Measurements from ENCODE around the gene FBXO31.

FBXO31 gene

DNA sequence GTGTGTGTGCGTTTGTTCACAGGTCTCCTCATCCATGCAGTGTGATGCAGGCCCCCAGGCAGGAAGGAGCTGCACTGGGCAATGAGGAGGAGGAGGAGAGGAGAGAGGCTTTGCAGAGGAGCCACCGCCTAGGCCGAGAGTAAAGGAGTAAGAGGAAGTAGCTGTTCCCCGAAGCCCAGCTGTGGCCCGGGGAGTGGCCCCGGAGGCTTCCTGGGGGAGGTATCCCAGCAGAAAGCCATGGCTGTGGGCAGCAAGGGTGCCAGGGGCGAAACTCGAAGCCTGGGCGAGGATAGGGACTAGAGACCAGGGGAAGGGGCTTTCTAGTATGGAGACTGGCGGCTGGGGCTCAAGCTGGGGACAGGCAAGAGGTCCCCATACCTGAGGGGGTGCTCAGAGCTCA is 78.6 kb downstream of the FBXO31 start:
- no peak for DNase-seq

DNA sequence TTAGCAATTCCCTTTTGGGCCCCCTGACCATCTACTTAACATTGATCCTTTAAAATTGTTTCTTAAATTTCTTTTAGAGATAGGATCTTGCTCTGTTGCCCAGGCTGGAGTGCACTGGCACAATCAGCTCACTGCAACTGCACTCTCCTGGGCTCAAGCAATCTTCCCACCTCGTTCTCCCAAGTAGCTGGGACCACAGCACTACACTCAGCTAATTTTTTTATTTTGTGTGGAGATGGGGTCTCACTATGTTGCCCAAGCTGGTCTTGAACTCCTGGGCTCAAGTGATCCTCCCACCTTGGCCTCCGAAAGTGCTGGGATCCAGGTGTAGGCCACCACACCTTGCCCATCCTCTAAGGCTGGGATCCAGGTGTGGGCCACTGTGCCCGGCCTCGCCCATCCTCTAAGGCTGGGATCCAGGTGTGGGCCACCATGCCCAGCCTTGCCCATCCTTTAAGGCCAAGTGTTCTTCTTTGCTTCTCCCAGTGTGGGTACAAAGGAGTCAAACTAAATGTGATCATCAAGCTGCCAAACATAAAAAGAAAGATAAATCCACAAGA is 79.5 kb downstream of the FBXO31 start:
- DNase-seq = no peak

DNA sequence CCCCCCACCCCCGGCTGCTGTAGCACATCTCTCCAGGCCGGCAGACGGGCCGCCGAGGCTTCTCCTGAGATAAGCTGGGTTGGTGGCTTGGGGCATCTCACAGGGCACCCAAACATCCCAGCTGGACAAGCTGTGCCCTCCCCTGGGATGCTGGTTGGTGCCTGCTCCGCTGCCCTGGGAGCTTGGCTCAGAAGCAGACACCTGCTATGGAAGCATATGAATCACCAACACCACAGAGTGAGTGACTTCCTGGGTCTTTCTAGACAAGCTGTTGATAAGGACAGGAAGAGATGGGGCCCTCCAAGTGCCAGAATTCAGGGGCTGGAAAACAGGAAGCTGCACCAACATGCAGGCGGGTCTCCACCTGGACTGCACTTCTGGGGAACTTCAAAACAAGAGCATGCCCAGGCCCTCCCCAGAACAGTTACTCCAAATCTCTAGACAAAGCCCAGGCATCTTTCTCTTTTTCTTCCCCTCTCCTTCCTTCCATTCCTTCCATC is 80.1 kb downstream of the FBXO31 start:
- peak in 1 of 2 experiments; percentile 50 for DNase-seq

GRCh38 chr16:87298857-87299465 is 84.6 kb downstream of the FBXO31 start:
- DNase-seq = no peak

DNA sequence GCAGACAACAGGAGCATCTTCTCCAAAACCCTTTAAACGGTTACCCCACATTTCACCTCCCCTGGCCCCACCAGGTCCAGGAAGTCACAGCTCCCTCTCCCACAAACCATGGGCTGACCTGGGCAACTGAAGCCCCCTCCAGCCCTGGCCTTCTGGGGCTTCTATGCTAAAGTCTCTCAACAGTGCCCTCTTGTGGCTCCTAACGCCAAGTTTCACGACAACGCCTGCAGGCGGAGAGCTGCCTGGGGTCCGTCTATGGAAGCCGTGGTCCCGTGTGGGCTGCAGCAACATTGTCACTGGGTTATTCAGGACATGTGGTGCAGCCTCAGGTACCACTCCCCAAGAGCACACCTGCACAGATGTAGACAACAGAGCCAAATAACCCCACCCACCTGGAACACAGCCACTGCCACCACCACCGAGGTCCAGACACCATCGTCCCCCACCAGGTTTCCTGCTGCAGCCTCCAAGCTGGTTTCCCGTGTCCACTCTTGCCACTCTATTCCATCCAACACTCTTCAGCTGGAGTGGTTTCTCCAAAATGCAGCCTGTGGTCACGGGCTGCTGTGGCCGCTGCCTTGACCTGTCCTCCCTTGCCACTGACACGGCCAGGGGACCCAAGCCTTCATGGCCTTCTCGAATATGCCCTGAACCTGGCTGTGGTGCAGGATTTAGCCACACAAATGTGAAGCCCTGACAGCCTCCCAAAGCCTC is 85.5 kb downstream of the FBXO31 start:
- no peak for DNase-seq

- DNase-seq = no peak
Measured at GRCh38 chr16:87297407-87297806, 86.2 kb downstream of the FBXO31 start.

GRCh38 chr16:87295661-87296531 is 87.7 kb downstream of the FBXO31 start:
- DNase-seq = no peak

- peak in 1 of 2 experiments; percentile 36 for DNase-seq
Measured at GRCh38 chr16:87295259-87295658, 88.3 kb downstream of the FBXO31 start.

DNA sequence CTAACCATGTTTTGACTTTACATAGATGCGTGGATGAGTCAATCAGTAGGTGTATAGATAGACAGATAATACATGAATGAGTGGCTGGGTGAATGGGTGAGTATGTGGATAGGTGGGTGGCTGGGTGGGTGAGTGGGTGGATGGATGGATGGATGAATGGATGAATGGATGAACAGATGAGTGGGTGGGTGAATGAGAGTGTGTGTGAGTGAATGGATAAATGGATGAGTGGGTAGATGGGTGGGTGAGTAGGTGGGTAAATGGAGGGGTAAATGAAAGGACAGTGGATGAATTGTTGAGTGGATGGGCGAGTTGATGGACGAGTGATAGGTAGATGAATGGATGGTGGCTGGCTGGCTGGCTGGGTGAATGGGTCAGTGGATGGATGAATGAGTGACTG is 89.6 kb downstream of the FBXO31 start:
- no peak for DNase-seq

DNA sequence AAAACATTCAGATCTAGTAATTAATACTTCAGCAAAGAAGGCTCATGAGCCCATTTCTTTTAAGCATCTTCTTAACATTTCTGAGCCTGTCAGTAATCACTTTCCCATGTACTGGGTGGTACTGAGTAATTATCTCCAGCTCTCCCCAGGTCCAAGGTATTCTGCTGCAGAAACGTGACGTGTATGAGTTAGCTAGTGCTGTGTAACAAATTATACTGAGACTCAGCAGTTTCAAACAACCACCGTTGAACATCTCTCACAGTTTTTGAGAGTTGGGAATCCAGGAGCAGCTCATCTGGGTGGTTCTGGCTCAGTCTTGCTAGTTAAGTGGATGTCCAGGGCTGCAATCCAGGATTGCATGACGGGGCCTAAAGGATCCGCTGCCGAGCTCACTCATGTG is 91.6 kb downstream of the FBXO31 start:
- no peak for DNase-seq

GRCh38 chr16:87288753-87289362 is 94.7 kb downstream of the FBXO31 start:
- no peak for DNase-seq

DNA sequence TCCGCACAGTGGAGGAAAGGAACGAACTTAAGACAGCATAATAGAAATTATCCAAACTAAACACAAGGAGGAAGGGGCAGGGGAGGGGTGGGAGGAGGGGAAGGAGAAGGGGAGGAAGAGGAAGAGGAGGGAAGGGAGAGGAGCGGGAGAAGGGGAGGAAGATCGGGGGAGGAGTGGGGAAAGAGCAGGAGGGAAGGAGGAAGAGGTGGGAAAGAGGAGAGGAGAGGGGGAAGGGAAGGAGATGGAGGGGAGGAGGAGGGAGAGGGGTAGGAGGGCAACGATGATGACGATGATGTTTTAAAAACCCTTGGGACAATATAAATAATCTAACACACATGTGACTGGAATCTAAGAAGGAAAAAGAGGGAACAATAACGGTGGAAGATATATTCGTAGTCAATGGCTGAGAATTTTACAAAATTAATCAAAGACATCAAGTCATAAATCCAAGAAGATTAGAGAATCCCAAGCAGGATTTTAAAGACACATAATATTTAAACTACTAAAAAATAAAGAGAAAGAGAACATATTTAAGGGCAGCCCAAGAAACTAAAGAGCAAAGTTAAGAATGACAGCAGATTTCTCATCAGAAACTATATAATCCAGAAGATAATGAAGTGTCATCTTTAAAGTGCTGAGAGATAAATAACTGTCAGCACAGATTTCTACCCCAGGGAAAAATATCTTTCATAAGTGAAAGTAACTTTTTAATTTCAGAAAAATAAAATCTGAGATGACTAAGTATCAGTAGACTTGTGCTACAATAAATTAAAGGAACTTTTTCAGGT is 96.5 kb downstream of the FBXO31 start:
- no peak for DNase-seq

GRCh38 chr16:87284183-87284582 is 99.4 kb downstream of the FBXO31 start:
- no peak for DNase-seq

DNA sequence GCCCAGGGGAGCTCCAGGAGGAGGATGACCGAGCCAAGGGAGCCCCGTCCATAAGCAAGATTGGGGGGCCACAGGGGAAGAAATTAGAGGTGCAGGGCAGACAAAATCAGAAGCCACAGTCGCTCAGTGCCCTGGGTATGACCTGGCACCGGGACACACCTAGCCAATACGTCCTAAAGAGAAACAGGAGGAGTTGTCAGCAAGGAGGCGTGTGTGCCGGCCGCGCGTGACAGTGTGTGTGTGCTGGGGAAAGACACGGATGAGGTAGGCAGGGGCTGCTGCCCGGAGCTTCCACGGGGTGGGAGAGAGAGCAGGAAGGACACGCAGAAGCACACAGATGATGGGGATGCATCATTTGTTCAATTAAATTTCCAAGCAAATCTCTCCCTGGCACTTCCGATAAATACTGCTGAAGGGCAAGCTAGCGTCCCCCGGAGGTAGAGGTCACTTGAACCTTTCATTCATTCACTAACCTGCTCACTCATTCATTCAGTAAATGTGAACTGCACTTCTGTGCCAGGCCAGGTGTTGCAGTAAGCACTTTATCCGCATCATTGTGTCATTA is 104.4 kb downstream of the FBXO31 start:
- DNase-seq = no peak

- DNase-seq = peak in 1 of 2 experiments; percentile 31
Measured at GRCh38 chr16:87278191-87279093, 105.1 kb downstream of the FBXO31 start.
